GM12878 (cell line): Measurements from ENCODE around the gene KLHDC9. TPM values are rescaled to one million over a fixed set of nuclear protein-coding genes. Genes with fewer than 3 reads are reported as not detected.

Experiments
- ATAC-seq: fragments of 200-7000 bp; cut with Tn5 transposase; 3 replicates; pipeline ENCODE4 v1.9.1; 2020; ENCODE audit warnings: mild to moderate bottlenecking, moderate library complexity
- BruUV-seq: library from RNA; stranded (reverse); fragments of 400-500 nt; replicated peaks from 2 replicates; lab custom pipeline; 2021; lab: Mats Ljungman, UMichigan
- CTCF ChIA-PET: fragments of 300-600 bp; sonication (Branson Sonifier 250); formaldehyde crosslinking; extraction: SDS; loops from one replicate; lab custom pipeline; 2021; ENCODE audit warnings: inconsistent platforms; lab: Yijun Ruan, JAX
- POLR2A ChIA-PET: fragments of 350-600 bp; formaldehyde crosslinking; extraction: SDS; loops from one replicate; lab custom pipeline; 2021; ENCODE audit warnings: inconsistent platforms; lab: Charles Lee
- RAD21 ChIA-PET: fragments of 300-600 bp; sonication (Branson Sonifier 250); formaldehyde crosslinking; loops from one replicate; lab custom pipeline; 2023; ENCODE audit warnings: antibody characterized with exemption; ENCODE audit not compliant: unreplicated experiment; lab: Charles Lee
- SMC1A ChIA-PET: fragments of 300-600 bp; sonication (Branson Sonifier 250); formaldehyde crosslinking; loops from one replicate; lab custom pipeline; 2023; ENCODE audit not compliant: unreplicated experiment, uncharacterized antibody; lab: Charles Lee
- DNase-seq: peaks from one replicate; pipeline ENCODE4 v3.0.0-alpha.2; 2011; ENCODE audit warnings: low read depth, low spot score
- FAIRE-seq: peaks from 3 replicates; lab custom pipeline; 2011; peaks lifted over from hg19 to GRCh38; lab: Jason Lieb, UNC
- H2AFZ ChIP-seq: 2 replicates; pipeline ENCODE4 v1.6.0; 2011; ENCODE audit warnings: low read depth, low read length, control low read depth; ENCODE audit not compliant: control insufficient read depth
- H3K27ac ChIP-seq: 2 replicates; pipeline ENCODE4 v1.5.1; 2011; ENCODE audit warnings: control low read depth; ENCODE audit not compliant: control insufficient read depth, insufficient read depth
- H3K27me3 ChIP-seq, 2 experiments: replicated peaks in 1 of 2; 2 replicates each; pipeline versions ENCODE4 v1.6.0 to v1.6.1; 2011; ENCODE audit warnings: low read length in 1 of 2; ENCODE audit not compliant: control insufficient read depth in 2 of 2, insufficient read depth in 2 of 2
- H3K36me3 ChIP-seq, 2 experiments: 2 replicates each; pipeline ENCODE4 v1.5.1; 2011; ENCODE audit warnings: low read length in 1 of 2; ENCODE audit not compliant: control insufficient read depth in 2 of 2, insufficient read depth in 2 of 2
- H3K4me1 ChIP-seq: 2 replicates; pipeline ENCODE4 v1.6.1; 2011; ENCODE audit warnings: mild to moderate bottlenecking, low read length, moderate library complexity, mixed read lengths; ENCODE audit not compliant: control insufficient read depth, insufficient read depth
- H3K4me2 ChIP-seq: 2 replicates; pipeline ENCODE4 v1.6.0; 2011; ENCODE audit warnings: control low read depth; ENCODE audit not compliant: control insufficient read depth, insufficient read depth
- H3K4me3 ChIP-seq: fragments of 200-600 bp; sonication (generic); 2 replicates; pipeline ENCODE4 v1.5.1; 2016
- H3K79me2 ChIP-seq: 2 replicates; pipeline ENCODE4 v1.6.0; 2011; ENCODE audit warnings: low read length; ENCODE audit not compliant: control insufficient read depth, insufficient read depth
- H3K9ac ChIP-seq: 2 replicates; pipeline ENCODE4 v1.8.0; 2011; ENCODE audit warnings: low read length, control low read depth, mixed read lengths; ENCODE audit not compliant: control insufficient read depth, insufficient read depth
- H3K9me3 ChIP-seq: replicated peaks from 3 replicates; pipeline ENCODE4 v1.5.1; 2011; ENCODE audit warnings: mild to moderate bottlenecking, low read length; ENCODE audit not compliant: control insufficient read depth, insufficient read depth
- H4K20me1 ChIP-seq: 2 replicates; pipeline ENCODE4 v1.6.0; 2011; ENCODE audit not compliant: control insufficient read depth, insufficient read depth
- BMI1 ChIP-seq: fragments of 450-650 bp; IDR thresholded peaks from 2 replicates; pipeline ENCODE4 v1.6.1; 2016; ENCODE audit warnings: mild to moderate bottlenecking, moderate library complexity, borderline replicate concordance
- CHD2 ChIP-seq: IDR thresholded peaks from 2 replicates; pipeline ENCODE4 v1.6.1; 2011; ENCODE audit warnings: low read depth, low read length, improper control_type of control experiment, borderline replicate concordance
- CUX1 ChIP-seq: IDR thresholded peaks from 2 replicates; pipeline ENCODE4 v1.6.1; 2012; ENCODE audit warnings: improper control_type of control experiment, low read depth, low read length; ENCODE audit not compliant: insufficient replicate concordance
- DPF2 ChIP-seq: fragments of 450-650 bp; IDR thresholded peaks from 2 replicates; pipeline ENCODE4 v1.6.1; 2017; ENCODE audit warnings: mild to moderate bottlenecking
- MYB ChIP-seq: fragments of 150-350 bp; IDR thresholded peaks from 2 replicates; pipeline ENCODE4 v1.6.1; 2014; ENCODE audit warnings: mild to moderate bottlenecking, low read depth, low read length, borderline replicate concordance
- PKNOX1 ChIP-seq: fragments of 450-650 bp; IDR thresholded peaks from 2 replicates; pipeline ENCODE4 v1.6.1; 2016; ENCODE audit warnings: mild to moderate bottlenecking
- RB1 ChIP-seq: fragments of 450-650 bp; formaldehyde crosslinking; IDR thresholded peaks from 2 replicates; pipeline ENCODE4 v1.6.1; 2017; ENCODE audit warnings: mild to moderate bottlenecking, borderline replicate concordance
- WGBS: methylation state at CpG from one replicate; pipeline ENCODE4 v1.1.6; 2016; ENCODE audit warnings: low lambda C conversion rate; ENCODE audit not compliant: insufficient replicate concordance, insufficient coverage; ENCODE audit errors: missing lambda C conversion rate; 5-methylcytosine and 5-hydroxymethylcytosine counted together
- in situ Hi-C: fragments of 300-500 bp; cut with MboI; formaldehyde crosslinking; loops from 9 replicates; pipeline ENCODE4 v1.14.3; 2018; ENCODE audit warnings: mixed read lengths
- intact Hi-C: fragments of 100-400 bp; cut with micrococcal nuclease; formaldehyde crosslinking; loops from one replicate; pipeline ENCODE4 v1.14.2; 2022; ENCODE audit not compliant: unreplicated experiment
- polyA plus RNA-seq, 11 experiments: library from polyadenylated mRNA; depleted of rRNA in 4 of 11; unstranded in 6 of 11; stranded (reverse) in 5 of 11; fragments of >200 nt; fragmentation: Nextera tagmentation in 4 of 11; fragmentation: Illumina TruSeq in 1 of 11; extraction: Ambion mirVana in 4 of 11; extraction: Trizol in 1 of 11; gene quantifications; 1 replicate in 1 of 11; 2 replicates in 10 of 11; pipeline versions ENCODE4 v1.2.1 to v1.2.3, GENCODE V29; 2011 to 2016; ENCODE audit warnings: inconsistent platforms in 2 of 11, missing spikeins in 2 of 11, low read depth in 1 of 11
- total RNA-seq, 4 experiments: library from RNA; depleted of rRNA in 3 of 4; stranded (reverse); fragments of >200 nt in 3 of 4; fragmentation: Illumina TruSeq in 1 of 4; extraction: Trizol in 1 of 4; gene quantifications; 2 replicates each; pipeline versions ENCODE4 v1.2.1 to v1.2.3, GENCODE V29; 2013 to 2021

The KLHDC9 gene
- total and polyA plus RNA-seq, 10 of the 15 experiments (the other 5 are each of a cell fraction or from before 2014, with no cell fraction given) = 0.66 to 4.9 (median 2.6) TPM

- FAIRE-seq (no peak), DNase-seq (no peak), ATAC-seq (no peak)
- ChIA-PET RAD21 (interaction anchor here (0.8 to 1.3 kb wide), 2 partner anchors 30 to 54 kb away, joined by 3 read pairs; partner anchors contain the start of gene F11R), CTCF (interaction anchor here (0.7 to 1.5 kb wide), 3 partner anchors 20 to 560 kb away, joined by 3 to 4 read pairs (median 3); no protein-coding TSS in a partner anchor), SMC1A (interaction anchor here (0.8 to 1.3 kb wide), 2 partner anchors 23 to 77 kb away, joined by 3 to 5 read pairs; partner anchors contain the start of gene KLHDC9), POLR2A (interaction anchor here (0.6 kb wide), 1 partner anchor 196 kb away, joined by 3 read pairs; no protein-coding TSS in a partner anchor)
- 53% methylated on average over 12 of the region's 12 CpGs for WGBS
- H3K4me2 ChIP-seq = no peak overlapping the region
- no peaks in the 10 kb centered on the region for H3K27me3 ChIP-seq
- H3K4me3 ChIP-seq = no peak overlapping the region
- H2AFZ ChIP-seq = no peak overlapping the region
- H3K9ac ChIP-seq = no peak overlapping the region
- TF ChIP-seq RB1 (no peak), DPF2 (no peak), CHD2 (no peak), BMI1 (no peak)
- no peaks in the 10 kb centered on the region for H3K36me3 ChIP-seq
- no TSS peak for BruUV-seq
- intact Hi-C loops = no loop called here
- peaks cover 11% of the 10 kb centered on the region for H3K4me1 ChIP-seq
- in situ Hi-C loops = no loop called here
- H3K9me3 ChIP-seq = no peaks in the 10 kb centered on the region
- H3K79me2 ChIP-seq = peaks cover 2% of the 10 kb centered on the region; the same call in 1 of the 2 replicates
- no peaks in the 10 kb centered on the region for H4K20me1 ChIP-seq
- H3K27ac ChIP-seq = no peak overlapping the region
Observed at GRCh38 chr1:161074676-161075368, 23.3 kb upstream of the KLHDC9 start.

- no peak for ATAC-seq
- TF ChIP-seq MYB (no peak), CUX1 (no peak), PKNOX1 (no peak)
- Histone ChIP-seq H3K27me3 (no peaks in the 10 kb centered on the region), H3K9me3 (no peaks in the 10 kb centered on the region), H3K36me3 (no peaks in the 10 kb centered on the region), H3K4me1 (no peaks in the 10 kb centered on the region; the same call in 1 of the 2 replicates), H4K20me1 (no peaks in the 10 kb centered on the region), H3K79me2 (no peaks in the 10 kb centered on the region), H3K4me2 (no peak overlapping the region), H3K9ac (no peak overlapping the region), H3K27ac (no peak overlapping the region), H3K4me3 (no peak overlapping the region), H2AFZ (no peak overlapping the region)
- no peak for FAIRE-seq
- in situ Hi-C loops (no loop called here), intact Hi-C loops (no loop called here)
- SMC1A ChIA-PET = interaction anchor here (0.6 to 1.0 kb wide), 3 partner anchors 17 to 693 kb away, joined by 3 read pairs; no protein-coding TSS in a partner anchor
- RAD21 ChIA-PET = no interaction called here
- CTCF ChIA-PET = no interaction called here
- DNase-seq = no peak
- POLR2A ChIA-PET = no interaction called here
- BruUV-seq = no TSS peak
Observed at GRCh38 chr1:161076410-161076809, 21.8 kb upstream of the KLHDC9 start.
